Measurements from ENCODE around the gene ATF6B.

ATF6B gene

GRCh38 chr6:32129297-32130088 lies 1.4 kb upstream of the ATF6B start:
- peak in 1 of 2 experiments; percentile 66 for DNase-seq

- DNase-seq = no peak
These were observed 778 bp upstream of the ATF6B start for GRCh38 chr6:32128751-32129296.

DNA sequence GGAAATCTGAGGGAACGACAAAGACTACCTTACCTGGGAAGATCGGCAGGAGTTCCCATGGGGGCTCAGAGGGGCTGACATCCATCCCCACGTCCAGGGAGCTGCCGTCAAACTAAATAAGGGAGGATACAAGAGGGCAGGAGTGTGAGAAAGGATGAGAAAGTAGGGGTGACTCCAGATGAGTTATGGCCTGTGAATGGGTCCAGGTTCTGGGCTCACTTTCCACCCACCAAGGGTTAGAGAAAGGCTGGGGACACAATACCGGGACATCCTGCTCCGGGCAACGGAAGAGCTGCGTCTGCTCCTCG lies 683 bp downstream of the ATF6B start:
- no peak for DNase-seq

DNA sequence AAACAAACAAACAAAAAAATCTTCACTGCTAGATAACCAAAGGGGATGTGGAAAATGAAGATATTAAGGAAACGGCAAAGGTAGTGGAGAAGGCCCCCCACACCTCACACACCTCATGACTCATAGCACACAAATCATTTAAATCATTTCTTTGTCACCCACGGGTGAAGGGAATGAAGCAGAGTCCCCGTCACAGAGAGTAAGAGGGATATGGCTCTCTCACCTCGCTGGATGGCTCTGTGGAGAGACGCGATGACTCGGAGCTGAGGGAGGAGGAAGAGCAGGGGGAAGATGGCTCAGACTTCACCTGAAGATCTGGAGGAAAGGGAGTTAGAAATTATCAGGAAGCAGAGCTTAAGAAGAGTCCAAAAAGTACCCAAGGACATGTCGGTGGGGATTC lies 1.2 kb downstream of the ATF6B start:
- no peak for DNase-seq

- DNase-seq = no peak
These were observed 4.4 kb downstream of the ATF6B start for GRCh38 chr6:32123681-32124080.

GRCh38 chr6:32120573-32121059 lies 7.4 kb downstream of the ATF6B start:
- no peak for DNase-seq

DNA sequence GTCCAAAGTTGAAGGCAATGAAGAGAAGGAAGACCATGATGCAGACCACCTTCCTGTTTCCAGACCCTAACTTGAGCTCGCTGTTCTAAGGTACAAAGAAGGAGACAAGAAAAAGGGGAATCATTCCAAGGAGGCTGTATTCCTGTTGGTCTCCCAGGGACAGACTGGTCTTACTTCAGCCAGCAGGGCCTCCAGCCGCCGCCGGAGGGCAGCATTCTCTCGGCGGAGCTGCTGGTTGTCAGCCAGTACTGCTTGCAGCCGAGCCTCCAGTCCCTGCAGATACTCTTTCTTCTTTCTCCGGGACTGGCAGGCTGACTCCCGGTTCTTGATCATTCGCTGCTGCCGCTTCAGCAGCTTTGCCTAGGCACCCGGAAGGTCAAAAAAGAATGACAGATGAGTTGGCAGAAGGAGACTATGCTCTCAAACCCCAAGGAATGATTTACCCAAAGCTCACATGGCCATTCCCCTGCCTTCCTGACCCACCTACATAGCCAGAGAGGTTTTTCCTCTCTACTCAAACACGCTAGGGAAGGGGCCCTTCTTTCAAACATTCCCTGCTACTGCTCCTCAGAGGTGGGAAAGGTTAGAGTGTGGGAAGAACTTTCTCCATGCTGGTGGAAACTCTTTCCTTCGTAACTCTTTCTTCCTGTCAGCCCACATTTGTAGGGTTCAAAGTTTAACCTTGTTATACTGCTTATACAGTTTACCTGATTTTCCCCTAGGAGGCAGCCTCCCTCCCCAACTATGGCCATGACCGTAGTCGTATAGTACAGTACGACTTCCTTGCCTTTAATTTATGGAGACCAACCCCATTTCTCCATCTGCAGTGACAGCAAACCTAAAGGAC lies 9.0 kb downstream of the ATF6B start:
- peak; percentile 56 to 83 for DNase-seq

DNA sequence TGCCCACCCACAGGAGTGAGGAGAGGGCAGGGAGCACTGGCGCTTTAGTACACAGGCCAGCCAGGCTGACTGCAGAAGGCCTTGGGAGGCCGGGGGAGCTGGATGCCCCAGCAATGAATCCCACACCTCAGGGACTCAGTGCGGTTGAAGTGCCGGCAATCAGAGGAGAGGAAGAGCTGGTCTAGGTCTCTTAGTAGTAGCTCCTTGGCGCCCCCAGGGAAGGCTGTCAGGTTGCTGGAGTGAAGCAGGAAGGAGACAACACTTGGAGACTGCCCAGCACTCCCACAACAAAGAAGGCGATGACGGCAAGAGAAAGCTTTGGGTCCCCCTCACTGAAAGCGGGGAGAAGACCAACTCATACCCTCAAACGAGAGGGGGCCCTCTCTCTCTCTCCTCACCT lies 10.6 kb downstream of the ATF6B start:
- DNase-seq = no peak

GRCh38 chr6:32116674-32117073 lies 11.4 kb downstream of the ATF6B start:
- DNase-seq = peak in 1 of 2 experiments; percentile 56

DNA sequence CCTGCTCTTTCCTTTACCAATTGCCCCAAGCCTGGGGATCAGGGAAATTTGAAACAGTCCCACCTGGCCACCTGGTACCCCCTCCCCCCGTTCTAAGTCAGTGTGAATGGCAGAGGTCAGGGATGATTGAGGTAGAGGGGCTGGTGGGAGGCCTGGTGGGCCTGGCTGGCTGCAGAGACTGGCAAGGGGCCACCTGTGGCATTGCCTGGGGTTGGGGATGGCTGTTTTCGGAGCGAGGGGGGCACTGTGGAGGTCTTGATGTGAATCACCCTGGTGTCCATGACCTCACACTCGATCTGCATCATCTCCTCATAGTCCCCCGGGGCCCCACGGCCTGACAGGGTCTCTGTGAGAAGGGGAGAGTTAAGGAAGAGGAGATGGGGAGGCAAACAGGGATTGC lies 12.4 kb downstream of the ATF6B start:
- DNase-seq = no peak

DNA sequence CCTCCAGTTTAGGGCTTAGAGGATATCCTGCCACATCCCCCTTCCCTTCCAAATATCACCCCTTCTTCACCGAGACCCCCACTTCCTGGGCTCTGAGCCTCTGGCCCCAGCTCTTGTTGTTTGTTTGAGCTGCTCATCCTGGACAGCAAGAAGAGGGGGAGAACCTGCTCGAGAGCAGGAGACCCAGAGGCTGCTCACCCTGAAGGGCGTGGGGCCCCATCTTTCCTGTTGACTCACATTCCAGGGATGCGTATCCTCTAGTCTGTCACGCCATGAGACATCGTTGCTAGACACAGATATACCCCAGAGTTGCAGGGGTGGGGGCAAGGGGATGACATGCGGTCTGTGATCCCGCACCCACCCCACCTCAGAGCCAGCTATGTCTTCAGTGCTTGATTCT lies 13.2 kb downstream of the ATF6B start:
- peak; percentile 74 to 79 for DNase-seq

DNA sequence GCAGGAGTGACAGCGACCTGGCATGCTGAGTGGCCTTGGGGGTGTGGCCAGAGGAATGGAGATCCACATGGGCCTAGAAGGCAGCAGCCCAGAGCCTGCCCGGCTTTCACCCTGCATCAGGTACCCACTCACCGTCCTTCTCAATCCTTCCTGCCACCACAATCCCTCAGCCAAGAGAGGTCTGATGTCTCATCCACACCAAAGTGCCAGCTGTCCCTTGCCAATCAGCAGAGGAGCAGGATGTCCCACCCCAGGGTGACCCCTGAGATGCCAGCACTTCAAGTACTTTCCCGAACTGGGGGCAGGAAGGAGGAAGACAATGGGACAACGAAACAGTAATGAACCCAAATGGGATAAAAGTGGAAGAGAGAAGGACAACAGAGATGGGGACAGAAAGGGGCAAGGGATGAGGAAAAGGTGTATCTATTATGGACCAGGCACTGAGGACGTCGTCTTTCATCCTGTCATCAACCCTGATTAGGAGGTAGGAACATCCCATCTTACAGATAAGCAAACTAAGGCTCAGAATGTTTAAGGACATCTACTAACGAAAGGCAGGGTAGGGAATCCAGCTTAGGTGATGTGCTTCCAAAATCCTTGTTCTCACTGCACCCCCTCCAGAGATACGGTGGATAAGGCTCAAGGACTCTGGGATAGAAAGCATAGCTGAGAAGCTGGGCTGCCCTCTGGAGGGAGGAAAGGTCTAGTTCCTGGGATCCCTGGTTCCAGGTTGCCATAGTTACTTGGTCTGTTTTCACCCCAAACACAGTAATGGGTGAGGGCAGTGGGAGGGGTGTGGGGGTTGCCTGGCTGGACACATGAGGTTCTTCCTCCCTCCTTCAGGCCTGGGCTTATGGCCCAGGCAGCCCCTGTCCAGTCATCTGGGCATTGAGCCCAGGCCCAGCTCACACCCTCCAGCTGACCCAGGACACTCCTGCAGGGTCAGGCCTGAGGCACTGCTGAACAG lies 14.4 kb downstream of the ATF6B start:
- DNase-seq = peak; percentile 69 to 88

DNA sequence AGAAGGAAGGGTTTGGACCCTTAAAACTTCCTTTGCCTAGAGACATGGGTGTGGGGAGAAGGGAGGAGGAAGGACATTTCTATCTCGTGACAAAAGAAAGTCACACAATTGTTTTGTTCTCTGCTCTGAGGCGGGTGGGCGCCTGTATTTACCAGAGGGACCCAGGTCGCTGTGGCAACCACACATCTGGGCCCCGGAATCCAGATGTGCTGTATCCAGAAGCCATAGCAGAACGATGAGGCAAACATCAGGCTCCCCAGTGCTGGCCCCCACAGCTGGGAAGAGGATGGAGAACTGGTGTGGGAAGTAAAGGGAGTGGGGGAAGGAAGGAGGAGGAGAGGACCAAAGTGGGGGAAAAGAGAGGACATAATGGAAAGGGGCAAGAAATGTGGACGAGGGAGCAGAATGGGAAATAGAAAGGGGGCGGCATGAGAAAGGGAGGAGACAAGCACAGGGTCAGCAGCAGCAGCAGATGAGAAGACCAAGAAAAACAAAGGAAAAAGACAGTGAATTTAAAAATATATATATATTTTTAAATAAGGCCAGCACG lies 15.5 kb downstream of the ATF6B start:
- DNase-seq = no peak

DNA sequence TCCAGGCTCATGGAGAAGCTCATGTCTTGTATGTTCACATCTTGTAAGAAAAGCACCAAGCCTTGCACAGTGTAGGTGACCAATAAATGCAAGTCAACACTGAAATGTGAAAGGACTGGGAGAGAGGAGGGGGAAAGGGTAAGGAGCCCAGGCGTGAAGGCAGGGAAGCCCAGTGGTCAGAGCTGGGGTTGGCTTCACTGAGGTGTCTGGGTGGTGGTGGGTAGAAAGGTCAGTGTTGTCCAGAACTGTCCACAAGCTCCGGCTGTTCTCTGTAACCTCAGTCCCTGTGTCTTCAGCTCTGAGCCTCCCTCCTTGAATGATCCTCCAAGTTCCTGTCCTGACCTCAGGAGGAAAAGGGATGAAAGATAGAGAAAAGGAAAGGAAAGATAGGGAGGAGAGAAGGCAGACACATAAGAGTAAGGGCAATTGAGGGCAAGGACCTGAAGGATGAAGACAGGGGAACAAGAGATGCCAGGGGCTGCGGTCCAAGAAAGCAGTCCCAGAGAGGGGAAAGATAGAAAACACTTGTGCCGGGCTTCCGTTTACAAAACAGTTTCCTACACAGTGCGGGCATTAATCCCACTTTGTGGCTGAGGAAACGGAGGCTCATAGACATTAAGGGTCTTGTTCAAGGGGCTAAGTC lies 16.5 kb downstream of the ATF6B start:
- no peak for DNase-seq

GRCh38 chr6:32110632-32111031 lies 17.4 kb downstream of the ATF6B start:
- DNase-seq = no peak

GRCh38 chr6:32109765-32110160 lies 18.3 kb downstream of the ATF6B start:
- no peak for DNase-seq

- DNase-seq = no peak
These were observed 18.8 kb downstream of the ATF6B start, which contains the start of gene TNXB for GRCh38 chr6:32109114-32109764. Gene TNXB, minus strand, starts transcription at chr6:32109338. Its CDS starts 11,140 bp downstream, at chr6:32098198.

GRCh38 chr6:32108727-32109113 lies 19.3 kb downstream of the ATF6B start:
- DNase-seq = no peak

- DNase-seq = no peak
These were observed 19.9 kb downstream of the ATF6B start for GRCh38 chr6:32108094-32108627.

GRCh38 chr6:32107406-32107805 lies 20.6 kb downstream of the ATF6B start:
- DNase-seq = peak in 1 of 2 experiments; percentile 10

DNA sequence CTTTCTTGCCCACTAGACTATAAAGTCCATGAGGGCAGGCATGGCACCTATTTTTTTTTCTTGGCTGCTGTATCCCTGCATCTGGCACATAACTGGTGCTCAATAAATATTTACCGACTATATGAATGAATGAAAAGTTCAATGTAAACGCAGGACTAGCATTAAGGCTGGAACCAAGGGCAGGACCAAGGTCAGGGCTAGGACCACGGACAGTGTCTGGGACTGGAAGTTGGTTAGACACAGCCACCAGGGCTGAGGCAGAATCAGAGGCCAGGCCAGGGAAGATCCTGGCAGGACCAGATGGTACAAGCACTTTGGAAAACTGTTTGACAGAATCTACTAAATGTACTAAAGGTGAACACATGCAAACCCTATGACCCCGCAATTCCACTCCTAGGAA lies 22.6 kb downstream of the ATF6B start:
- no peak for DNase-seq

All from SW 1271 (cell line).